Measurements from ENCODE around the gene BORA. TPM values are rescaled to one million over a fixed set of nuclear protein-coding genes. Genes with fewer than 3 reads are reported as not detected.

Gene BORA
- total RNA-seq, 1 experiment from 2014 or later, result 12.3 TPM

- TF ChIP-seq GTF2I (CRISPR knock-in tag; conservative IDR thresholded peaks at IDR 0.05), result no peak
- no peak for TF ChIP-seq TEAD1 (CRISPR knock-in tag; IDR thresholded peaks at IDR 0.05)
- no peak for TF ChIP-seq FOXK1 (CRISPR knock-in tag; IDR thresholded peaks at IDR 0.05)
- no peak for TF ChIP-seq IRF2 (CRISPR knock-in tag; IDR thresholded peaks at IDR 0.05; ENCODE audit: borderline replicate concordance, low read depth)
- no peak for TF ChIP-seq JUN (CRISPR knock-in tag; IDR thresholded peaks at IDR 0.05)
Observed at GRCh38 chr13:72798817-72799216, 71.1 kb downstream of the BORA start (continued).

GRCh38 chr13:72804301-72804700, 76.6 kb downstream of the BORA start:
- DNase-seq (ENCODE audit: low spot score) (no peak), ATAC-seq (no peak)
- peaks cover 21% of the 10 kb centered on the region for H3K36me3 Mint-ChIP-seq
- CTCF ChIA-PET, result no interaction called here
- H3K9me3 Mint-ChIP-seq, result peaks cover 9% of the 10 kb centered on the region; the same call in 1 of the 2 replicates
- no peaks in the 10 kb centered on the region for H3K27me3 Mint-ChIP-seq (ENCODE audit: low read depth)
- TF ChIP-seq FOXP4 (CRISPR knock-in tag; IDR thresholded peaks at IDR 0.05), result no peak
- no peak for TF ChIP-seq GRHL2 (CRISPR knock-in tag; IDR thresholded peaks at IDR 0.05; ENCODE audit: insufficient replicate concordance, severe bottlenecking)
- TF ChIP-seq SMAD4 (CRISPR knock-in tag; IDR thresholded peaks at IDR 0.05), result no peak
- TF ChIP-seq ZNF121 (CRISPR knock-in tag; IDR thresholded peaks at IDR 0.05), result no peak
- no peak overlapping the region for H3K27ac Mint-ChIP-seq
- no peak overlapping the region for H3K4me3 Mint-ChIP-seq
- H3K4me1 Mint-ChIP-seq, result no peaks in the 10 kb centered on the region
- POLR2A ChIA-PET, result no interaction called here

Other genes with a start within 250 kb of the BORA start
- 22.8 to 23.5 TPM (median 23.2 TPM) in 3 replicates for gene MZT1, start 294 bp upstream of the BORA start, total RNA-seq (2021)
- 34.1 to 39.9 TPM (median 35.1 TPM) in 3 replicates for gene DIS3, start 54.0 kb downstream of the BORA start, total RNA-seq (2021)
- 12.5 to 16.0 TPM (median 12.9 TPM) in 3 replicates for gene PIBF1, start 54.2 kb downstream of the BORA start, total RNA-seq (2021)

All from WTC11 (cell line).